SJSA1 (cell line): Measurements from ENCODE around the gene SOST. TPM values are rescaled to one million over a fixed set of nuclear protein-coding genes. Genes with fewer than 3 reads are reported as not detected.

Source experiments
- total RNA-seq: library from RNA; depleted of rRNA; stranded (reverse); fragments of >200 nt; shearing (Covaris generic); gene quantifications from 2 replicates; pipeline ENCODE4 v1.2.3, GENCODE V29; 2014; rRNA removed

SOST gene
- total RNA-seq, 1 experiment from 2014 or later, result 0.37 TPM

Other genes with a start within 250 kb of the SOST start
- gene ETV4, start 212.5 kb downstream of the SOST start, total RNA-seq, result 7.2 and 16.8 TPM in 2 replicates
- not detected in 2 replicates for gene MEOX1, start 96.9 kb downstream of the SOST start, total RNA-seq
- 39.7 and 55.1 TPM in 2 replicates for gene DUSP3, start 20.2 kb upstream of the SOST start, total RNA-seq
- not detected in 2 replicates for gene CFAP97D1, start 21.6 kb upstream of the SOST start, total RNA-seq
- gene MPP3, start 74.4 kb upstream of the SOST start, total RNA-seq, result 2.4 and 6.4 TPM in 2 replicates
- gene CD300LG, start 88.4 kb upstream of the SOST start, total RNA-seq, result not detected in 2 replicates
- 0.13 and 1.2 TPM in 2 replicates for gene MPP2, start 148.7 kb upstream of the SOST start, total RNA-seq
- gene PPY, start 183.7 kb upstream of the SOST start, total RNA-seq, result not detected in 2 replicates
- gene PYY, start 195.1 kb upstream of the SOST start, total RNA-seq, result not detected in 2 replicates
- gene NAGS, start 245.8 kb upstream of the SOST start, total RNA-seq, result 2.8 and 3.3 TPM in 2 replicates